H1 (cell line): ENCODE measurements around the gene CCDC148. TPM values are rescaled to one million over a fixed set of nuclear protein-coding genes. Genes with fewer than 3 reads are reported as not detected.

Source experiments
- CTCF ChIA-PET: fragments of 300-600 bp; sonication (Branson Sonifier 250); formaldehyde crosslinking; loops from one replicate; lab custom pipeline; 2021; ENCODE audit not compliant: partially characterized antibody; lab: Charles Lee
- POLR2A ChIA-PET: fragments of 300-600 bp; sonication (Branson Sonifier 250); formaldehyde crosslinking; loops from one replicate; lab custom pipeline; 2021; ENCODE audit warnings: inconsistent platforms; ENCODE audit not compliant: partially characterized antibody; lab: Charles Lee
- DNase-seq, 2 experiments: peaks; one replicate each; pipeline versions ENCODE4 v3.0.0 to v3.0.0-alpha.2; 2010 to 2022; ENCODE audit warnings: low spot score in 2 of 2, low read depth in 1 of 2, mixed read lengths in 1 of 2
- FAIRE-seq: peaks from 2 replicates; lab custom pipeline; 2011; peaks lifted over from hg19 to GRCh38; lab: Jason Lieb, UNC
- H2AFZ ChIP-seq: 2 replicates; pipeline ENCODE4 v1.8.1; 2012; ENCODE audit warnings: low read length, inconsistent platforms
- H2AK5ac ChIP-seq: 2 replicates; pipeline ENCODE4 v1.6.1; 2013; ENCODE audit warnings: low read depth, low read length
- H2BK120ac ChIP-seq: replicated peaks from 2 replicates; pipeline ENCODE3; 2013; ENCODE audit warnings: low read depth, low read length, inconsistent platforms
- H2BK12ac ChIP-seq: 2 replicates; pipeline ENCODE4 v1.6.1; 2013; ENCODE audit warnings: low read depth, low read length
- H2BK15ac ChIP-seq: 2 replicates; pipeline ENCODE4 v1.6.1; 2013; ENCODE audit warnings: low read length
- H2BK20ac ChIP-seq: 2 replicates; pipeline ENCODE4 v1.6.1; 2013; ENCODE audit warnings: low read length
- H2BK5ac ChIP-seq: 2 replicates; pipeline ENCODE4 v1.6.1; 2013; ENCODE audit warnings: low read depth, low read length
- H3K14ac ChIP-seq: 2 replicates; pipeline ENCODE4 v1.6.1; 2013; ENCODE audit warnings: inconsistent platforms; ENCODE audit not compliant: insufficient read length
- H3K18ac ChIP-seq: 2 replicates; pipeline ENCODE4 v1.6.1; 2013; ENCODE audit warnings: low read length; ENCODE audit errors: extremely low read depth
- H3K23ac ChIP-seq: 2 replicates; pipeline ENCODE4 v1.6.1; 2013; ENCODE audit warnings: inconsistent platforms; ENCODE audit not compliant: insufficient read length
- H3K23me2 ChIP-seq: 2 replicates; pipeline ENCODE4 v1.6.1; 2013; ENCODE audit warnings: low read depth, low read length
- H3K27ac ChIP-seq: 2 replicates; pipeline ENCODE4 v1.6.1; 2011; ENCODE audit warnings: low read depth, low read length, inconsistent platforms
- H3K27me3 ChIP-seq, 4 experiments: replicated peaks in 1 of 4; 1 replicate in 1 of 4; 2 replicates in 3 of 4; pipeline versions ENCODE4 v1.6.1 to v1.8.1; 2011 to 2013; ENCODE audit warnings: low read length in 3 of 4, mild to moderate bottlenecking in 3 of 4, inconsistent platforms in 2 of 4, mixed read lengths in 2 of 4, moderate library complexity in 1 of 4; ENCODE audit not compliant: control insufficient read depth in 3 of 4, insufficient read depth in 3 of 4; ENCODE audit errors: extremely low read depth in 1 of 4
- H3K36me3 ChIP-seq, 4 experiments: 2 replicates each; pipeline versions ENCODE4 v1.6.1 to v1.8.1; 2011 to 2013; ENCODE audit warnings: mild to moderate bottlenecking in 4 of 4, low read length in 3 of 4, moderate library complexity in 2 of 4, control low read depth in 1 of 4, inconsistent platforms in 1 of 4; ENCODE audit not compliant: insufficient read depth in 4 of 4, control insufficient read depth in 2 of 4
- H3K4ac ChIP-seq: replicated peaks from 2 replicates; pipeline ENCODE3; 2013; ENCODE audit warnings: low read length, low read depth, mixed read lengths, inconsistent platforms; ENCODE audit not compliant: insufficient read length
- H3K4me1 ChIP-seq, 4 experiments: replicated peaks in 1 of 4; 1 replicate in 1 of 4; 2 replicates in 3 of 4; pipeline versions ENCODE4 v1.6.1 to v1.8.1; 2011 to 2013; ENCODE audit warnings: low read length in 3 of 4, inconsistent platforms in 2 of 4, mixed read lengths in 1 of 4; ENCODE audit not compliant: insufficient read depth in 4 of 4, control insufficient read depth in 3 of 4
- H3K4me2 ChIP-seq, 2 experiments: 2 replicates each; pipeline versions ENCODE4 v1.6.1 to v1.8.1; 2011 to 2013; ENCODE audit warnings: low read depth in 2 of 2, low read length in 2 of 2, control low read depth in 1 of 2, inconsistent platforms in 1 of 2, mild to moderate bottlenecking in 1 of 2; ENCODE audit not compliant: insufficient read depth in 1 of 2
- H3K4me3 ChIP-seq, 4 experiments: fragments of 200-600, 300-600 bp in 1 of 4; sonication (generic), shearing (Covaris generic), sonication (Bioruptor Twin) in 1 of 4; 2 replicates each; pipeline versions ENCODE4 v1.5.1 to v1.8.1; 2011 to 2016; ENCODE audit warnings: low read length in 4 of 4, low read depth in 3 of 4, control low read depth in 2 of 4, inconsistent platforms in 2 of 4, mild to moderate bottlenecking in 2 of 4, mixed read lengths in 1 of 4, moderate library complexity in 1 of 4; ENCODE audit not compliant: insufficient read depth in 2 of 4; ENCODE audit errors: extremely low read depth in 1 of 4
- H3K56ac ChIP-seq: replicated peaks from 2 replicates; pipeline ENCODE3; 2013; ENCODE audit warnings: low read depth, mild to moderate bottlenecking, mixed read lengths, low read length, inconsistent platforms; ENCODE audit not compliant: insufficient read length
- H3K79me1 ChIP-seq: 2 replicates; pipeline ENCODE4 v1.6.1; 2013; ENCODE audit warnings: low read depth, low read length, control low read depth
- H3K79me2 ChIP-seq, 2 experiments: 2 replicates each; pipeline versions ENCODE4 v1.6.1 to v1.8.1; 2012 to 2013; ENCODE audit warnings: low read length in 2 of 2, mild to moderate bottlenecking in 2 of 2, inconsistent platforms in 1 of 2; ENCODE audit not compliant: insufficient read depth in 2 of 2, control insufficient read depth in 1 of 2
- H3K9ac ChIP-seq, 4 experiments: replicated peaks in 1 of 4; 1 replicate in 1 of 4; 2 replicates in 3 of 4; pipeline versions ENCODE4 v1.6.1 to v1.8.1; 2011 to 2013; ENCODE audit warnings: low read depth in 3 of 4, low read length in 3 of 4, control low read depth in 2 of 4, mild to moderate bottlenecking in 2 of 4, moderate library complexity in 2 of 4, inconsistent platforms in 1 of 4; ENCODE audit errors: extremely low read depth in 1 of 4
- H3K9me3 ChIP-seq, 2 experiments: 2 replicates each; pipeline versions ENCODE4 v1.6.1 to v1.8.1; 2012 to 2013; ENCODE audit warnings: mild to moderate bottlenecking in 2 of 2, moderate library complexity in 2 of 2, control low read depth in 1 of 2, inconsistent platforms in 1 of 2, low read depth in 1 of 2, low read length in 1 of 2, mixed read lengths in 1 of 2; ENCODE audit not compliant: insufficient read depth in 2 of 2
- H4K20me1 ChIP-seq, 2 experiments: replicated peaks in 1 of 2; 2 replicates each; pipeline versions ENCODE3 to v1.8.1; 2011 to 2013; ENCODE audit warnings: inconsistent platforms in 2 of 2, low read length in 2 of 2, mild to moderate bottlenecking in 1 of 2; ENCODE audit not compliant: insufficient read depth in 2 of 2, control insufficient read depth in 1 of 2
- H4K5ac ChIP-seq: 2 replicates; pipeline ENCODE4 v1.6.1; 2013; ENCODE audit warnings: low read length, low read depth, mixed read lengths, inconsistent platforms; ENCODE audit not compliant: insufficient read length
- H4K8ac ChIP-seq: 2 replicates; pipeline ENCODE4 v1.8.0; 2013; ENCODE audit warnings: mild to moderate bottlenecking, moderate library complexity, low read length, inconsistent platforms; ENCODE audit not compliant: insufficient read depth; ENCODE audit errors: extremely low read depth
- H4K91ac ChIP-seq: replicated peaks from 2 replicates; pipeline ENCODE3; 2013; ENCODE audit warnings: low read length, mixed read lengths, inconsistent platforms; ENCODE audit not compliant: insufficient read length
- FOSL1 ChIP-seq: IDR thresholded peaks from 2 replicates; pipeline ENCODE4 v1.6.1; 2011; ENCODE audit warnings: mild to moderate bottlenecking, low read depth, low read length, moderate library complexity; ENCODE audit not compliant: insufficient read depth
- TAF1 ChIP-seq: IDR thresholded peaks from 2 replicates; pipeline ENCODE4 v1.6.1; 2011; ENCODE audit warnings: mild to moderate bottlenecking, low read depth, low read length
- WGBS, 2 experiments: shearing (Covaris generic) in 1 of 2; methylation state at CpG; one replicate each; pipeline versions ENCODE4 v1.1.6 to v1.1.7; 2013 to 2015; ENCODE audit warnings: low lambda C conversion rate in 2 of 2, mixed read lengths in 2 of 2, inconsistent platforms in 1 of 2, low coverage in 1 of 2, missing lambda C conversion rate in 1 of 2; ENCODE audit not compliant: insufficient replicate concordance in 2 of 2, insufficient coverage in 1 of 2, insufficient read length in 1 of 2; ENCODE audit errors: extremely low coverage in 1 of 2, missing lambda C conversion rate in 1 of 2; 5-methylcytosine and 5-hydroxymethylcytosine counted together
- polyA plus RNA-seq, 7 experiments: library from polyadenylated mRNA; depleted of rRNA in 3 of 7; stranded (reverse) in 5 of 7; unstranded in 2 of 7; fragments of >200 nt in 5 of 7; fragments of 200-250 nt in 2 of 7; gene quantifications; 1 replicate in 5 of 7; 2 replicates in 1 of 7; 4 replicates in 1 of 7; pipeline versions ENCODE4 v1.2.1 to v1.2.3, GENCODE V29; 2011 to 2013; ENCODE audit warnings: missing spikeins in 2 of 7, mixed read lengths in 2 of 7
- total RNA-seq: library from RNA; stranded (reverse); fragmentation: NEBNext Ultra II Directional; extraction: Animal tissue kit (Norgen Biotek cat#: 25700); gene quantifications from 2 replicates; pipeline ENCODE4 v1.2.1, GENCODE V29; 2021

The CCDC148 gene
- total and polyA plus RNA-seq, 2 of the 8 experiments (the other 6 are each of a cell fraction or from before 2014, with no cell fraction given) = 0.45 to 1.3 TPM

- DNase-seq = no peak
- H2BK12ac ChIP-seq = no peak overlapping the region
- H2BK15ac ChIP-seq = no peak overlapping the region
- no peaks in the 10 kb centered on the region for H3K27me3 ChIP-seq
- H4K5ac ChIP-seq = no peak overlapping the region
- no peak overlapping the region for H3K23ac ChIP-seq
- peaks cover 0 to 9% (median 0%) of the 10 kb centered on the region in 4 experiments; a peak in 2 of 7 replicates for H3K4me1 ChIP-seq
- no peak overlapping the region for H2AFZ ChIP-seq
- no peak overlapping the region for H3K14ac ChIP-seq
- H3K18ac ChIP-seq = no peak overlapping the region
- H3K23me2 ChIP-seq = peaks cover 1% of the 10 kb centered on the region; the same call in 1 of the 2 replicates
- peaks cover 0 to 2% of the 10 kb centered on the region in 2 experiments for H4K20me1 ChIP-seq
- no peaks in the 10 kb centered on the region for H3K36me3 ChIP-seq
- ChIA-PET CTCF (no interaction called here), POLR2A (no interaction called here)
- no peaks in the 10 kb centered on the region for H3K9me3 ChIP-seq
- no peak overlapping the region for H4K91ac ChIP-seq
- WGBS, 2 experiments = 84% methylated on average over 3 of the region's 3 CpGs; no CpG with 5 or more reads in 1 of the 2 experiments
- H3K27ac ChIP-seq = no peak overlapping the region
- no peak overlapping the region for H2BK5ac ChIP-seq
- no peak overlapping the region for H3K4ac ChIP-seq
- H3K79me1 ChIP-seq = no peaks in the 10 kb centered on the region; the same call in 1 of the 2 replicates
- no peak overlapping the region for H2BK20ac ChIP-seq
- H2BK120ac ChIP-seq = no peak overlapping the region
- H3K4me3 ChIP-seq = no peak overlapping the region
- no peak overlapping the region for H3K56ac ChIP-seq
- no peak for FAIRE-seq
- no peak overlapping the region for H3K9ac ChIP-seq
- no peak overlapping the region for H4K8ac ChIP-seq
- no peak overlapping the region for H2AK5ac ChIP-seq
- H3K4me2 ChIP-seq = no peak overlapping the region
- peaks cover 0 to 96% of the 10 kb centered on the region in 2 experiments for H3K79me2 ChIP-seq
- TF ChIP-seq TAF1 = no peak
- TF ChIP-seq FOSL1 = no peak
These were observed 47.5 kb upstream of the CCDC148 start for GRCh38 chr2:158504088-158504487.
